Measurements from ENCODE around the gene SPATA13. TPM values are rescaled to one million over a fixed set of nuclear protein-coding genes. Genes with fewer than 3 reads are reported as not detected.

SPATA13 gene
- total RNA-seq, 2 donors from 2014 or later = 19.4 to 24.8 TPM

DNA sequence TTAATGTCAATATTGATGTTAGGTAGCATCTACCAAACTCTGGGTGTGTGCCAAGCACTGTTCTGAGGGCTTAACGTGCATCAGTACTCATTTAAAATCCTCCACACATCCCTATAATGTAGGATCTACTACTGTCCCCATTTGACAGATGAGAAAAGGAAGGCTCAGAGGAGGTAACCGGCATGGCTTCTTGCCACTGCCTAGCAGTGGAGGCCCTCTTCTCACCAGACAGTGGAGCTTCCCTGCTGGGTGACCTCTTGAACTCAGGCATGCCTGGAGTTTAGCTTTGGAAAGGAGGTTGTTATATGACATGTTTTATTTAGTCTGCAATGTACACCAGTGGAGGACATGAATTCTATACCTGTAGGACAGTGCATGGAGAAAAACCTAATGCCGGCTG is 2.1 kb downstream of the SPATA13 start:
- Mint-ChIP-seq H3K36me3 (ENCODE audit: low read depth) (peaks cover 18% of the 10 kb centered on the region), H3K9me3 (no peaks in the 10 kb centered on the region), H3K4me1 (peaks cover 16% of the 10 kb centered on the region), H3K4me3 (peak overlapping the region; percentile 77), H3K27ac (no peak overlapping the region), H3K27me3 (ENCODE audit: insufficient read depth) (peaks cover 4% of the 10 kb centered on the region)
- peaks cover 6% of the 10 kb centered on the region for H3K27me3 ChIP-seq (ENCODE audit: control insufficient read depth, insufficient read depth, low read length, poor library complexity, severe bottlenecking)
- no peak overlapping the region for H3K27ac ChIP-seq (ENCODE audit: low read depth, low read length)
- WGBS, 2 experiments (ENCODE audit: insufficient coverage in 1 of 2, insufficient read length in 1 of 2) = 84 to 100% methylated on average over 1 to 3 of the region's 3 CpGs
- TF ChIP-seq, protein P1, sequence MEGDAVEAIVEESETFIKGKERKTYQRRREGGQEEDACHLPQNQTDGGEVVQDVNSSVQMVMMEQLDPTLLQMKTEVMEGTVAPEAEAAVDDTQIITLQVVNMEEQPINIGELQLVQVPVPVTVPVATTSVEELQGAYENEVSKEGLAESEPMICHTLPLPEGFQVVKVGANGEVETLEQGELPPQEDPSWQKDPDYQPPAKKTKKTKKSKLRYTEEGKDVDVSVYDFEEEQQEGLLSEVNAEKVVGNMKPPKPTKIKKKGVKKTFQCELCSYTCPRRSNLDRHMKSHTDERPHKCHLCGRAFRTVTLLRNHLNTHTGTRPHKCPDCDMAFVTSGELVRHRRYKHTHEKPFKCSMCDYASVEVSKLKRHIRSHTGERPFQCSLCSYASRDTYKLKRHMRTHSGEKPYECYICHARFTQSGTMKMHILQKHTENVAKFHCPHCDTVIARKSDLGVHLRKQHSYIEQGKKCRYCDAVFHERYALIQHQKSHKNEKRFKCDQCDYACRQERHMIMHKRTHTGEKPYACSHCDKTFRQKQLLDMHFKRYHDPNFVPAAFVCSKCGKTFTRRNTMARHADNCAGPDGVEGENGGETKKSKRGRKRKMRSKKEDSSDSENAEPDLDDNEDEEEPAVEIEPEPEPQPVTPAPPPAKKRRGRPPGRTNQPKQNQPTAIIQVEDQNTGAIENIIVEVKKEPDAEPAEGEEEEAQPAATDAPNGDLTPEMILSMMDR (conservative IDR thresholded peaks at IDR 0.05) = no peak
- H3K9me3 ChIP-seq (ENCODE audit: control insufficient read depth, low read length) = no peaks in the 10 kb centered on the region
- H3K4me1 ChIP-seq (ENCODE audit: control insufficient read depth, insufficient read depth, low read length) = peaks cover 4% of the 10 kb centered on the region
- no peak for DNase-seq
- no peak overlapping the region for H3K4me3 ChIP-seq (ENCODE audit: low read length)
- H3K36me3 ChIP-seq (ENCODE audit: control insufficient read depth, insufficient read depth, low read length) = no peaks in the 10 kb centered on the region
- H3K9ac ChIP-seq (ENCODE audit: extremely low read depth, low read length, poor library complexity, severe bottlenecking) = no peak overlapping the region

DNA sequence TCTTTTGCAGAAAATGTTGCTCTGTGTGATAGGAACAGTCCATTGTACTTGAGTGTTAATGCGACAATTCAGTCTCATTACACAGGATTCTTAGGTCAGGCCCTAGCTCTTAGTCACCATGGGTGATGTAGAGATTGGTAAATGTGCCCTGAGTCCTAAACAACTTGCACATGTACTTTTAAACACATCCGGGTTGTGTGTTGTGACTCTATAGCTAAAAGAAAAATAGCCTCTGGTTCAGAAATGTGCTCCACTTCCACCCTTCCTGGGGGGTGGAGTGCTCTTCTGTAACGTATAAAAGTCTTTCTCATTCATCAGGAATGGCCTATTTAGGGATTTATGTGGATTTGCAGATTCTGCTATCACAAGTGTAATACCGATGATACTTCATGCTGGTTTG is 5.2 kb downstream of the SPATA13 start:
- Mint-ChIP-seq H3K4me1 (peaks cover 11% of the 10 kb centered on the region), H3K9me3 (no peaks in the 10 kb centered on the region)

DNA sequence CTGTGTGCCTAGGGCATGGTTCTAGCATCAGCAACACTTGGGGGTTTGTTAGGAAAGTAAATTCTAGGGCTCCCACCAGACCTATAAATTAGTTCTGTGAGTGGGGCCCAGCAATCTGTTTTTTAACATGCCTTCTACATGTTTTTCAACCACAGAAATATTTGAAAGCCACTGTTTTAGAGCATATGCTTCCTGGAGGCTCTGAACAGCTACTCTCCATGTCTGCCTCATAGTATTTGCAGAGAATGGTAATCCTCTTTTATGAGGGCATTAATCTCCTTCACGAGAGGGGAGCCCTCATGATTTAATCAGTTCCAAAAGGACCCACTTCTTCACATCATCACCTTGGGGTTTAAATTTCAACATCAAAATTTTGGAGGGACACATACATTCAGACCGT is 6.0 kb downstream of the SPATA13 start:
- H3K9ac ChIP-seq (ENCODE audit: extremely low read depth, low read length, poor library complexity, severe bottlenecking) = no peak overlapping the region
- DNase-seq = peak; percentile 4
- Mint-ChIP-seq H3K4me1 (peaks cover 11% of the 10 kb centered on the region), H3K9me3 (no peaks in the 10 kb centered on the region), H3K4me3 (no peak overlapping the region), H3K27ac (no peak overlapping the region), H3K27me3 (ENCODE audit: insufficient read depth) (peaks cover 4% of the 10 kb centered on the region), H3K36me3 (ENCODE audit: low read depth) (peaks cover 18% of the 10 kb centered on the region)
- H3K27me3 ChIP-seq (ENCODE audit: control insufficient read depth, insufficient read depth, low read length, poor library complexity, severe bottlenecking) = peaks cover 3% of the 10 kb centered on the region
- TF ChIP-seq, protein P1 (conservative IDR thresholded peaks at IDR 0.05) = no peak
- no peaks in the 10 kb centered on the region for H3K4me1 ChIP-seq (ENCODE audit: control insufficient read depth, insufficient read depth, low read length)
- no peaks in the 10 kb centered on the region for H3K36me3 ChIP-seq (ENCODE audit: control insufficient read depth, insufficient read depth, low read length)
- no peak overlapping the region for H3K27ac ChIP-seq (ENCODE audit: low read depth, low read length)
- WGBS, 2 experiments (ENCODE audit: insufficient coverage in 1 of 2, insufficient read length in 1 of 2) = 92% methylated on average over 2 of the region's 2 CpGs; no CpG with 5 or more reads in 1 of the 2 experiments
- H3K4me3 ChIP-seq (ENCODE audit: low read length) = no peak overlapping the region
- H3K9me3 ChIP-seq (ENCODE audit: control insufficient read depth, low read length) = no peaks in the 10 kb centered on the region

More for the DNA sequence above, 5.2 kb downstream of the SPATA13 start:
- H3K4me1 ChIP-seq (ENCODE audit: control insufficient read depth, insufficient read depth, low read length) = no peaks in the 10 kb centered on the region
- Mint-ChIP-seq H3K27me3 (ENCODE audit: insufficient read depth) (peaks cover 4% of the 10 kb centered on the region), H3K27ac (no peak overlapping the region), H3K4me3 (no peak overlapping the region), H3K36me3 (ENCODE audit: low read depth) (peaks cover 18% of the 10 kb centered on the region)
- TF ChIP-seq, protein P1 (conservative IDR thresholded peaks at IDR 0.05) = no peak
- 66 to 89% methylated on average over 2 to 4 of the region's 4 CpGs for WGBS, 2 experiments (ENCODE audit: insufficient coverage in 1 of 2, insufficient read length in 1 of 2)
- peak; percentile 1 for DNase-seq
- H3K36me3 ChIP-seq (ENCODE audit: control insufficient read depth, insufficient read depth, low read length) = no peaks in the 10 kb centered on the region
- no peak overlapping the region for H3K27ac ChIP-seq (ENCODE audit: low read depth, low read length)
- no peak overlapping the region for H3K9ac ChIP-seq (ENCODE audit: extremely low read depth, low read length, poor library complexity, severe bottlenecking)
- no peaks in the 10 kb centered on the region for H3K9me3 ChIP-seq (ENCODE audit: control insufficient read depth, low read length)
- peaks cover 6% of the 10 kb centered on the region for H3K27me3 ChIP-seq (ENCODE audit: control insufficient read depth, insufficient read depth, low read length, poor library complexity, severe bottlenecking)
- no peak overlapping the region for H3K4me3 ChIP-seq (ENCODE audit: low read length)

Data from endodermal cell (in vitro differentiated cells).